HepG2 (cell line): ENCODE data around the gene CCDC142. TPM values are rescaled to one million over a fixed set of nuclear protein-coding genes. Genes with fewer than 3 reads are reported as not detected.

ENCODE experiments used
- ATAC-seq: fragments of 200-7000 bp; cut with Tn5 transposase; 3 replicates; pipeline ENCODE4 v1.9.1; 2020; ENCODE audit warnings: mild to moderate bottlenecking, moderate library complexity
- BruUV-seq: library from RNA; stranded (reverse); fragments of 400-500 nt; replicated peaks from 2 replicates; lab custom pipeline; 2021; lab: Mats Ljungman, UMichigan
- CTCF ChIA-PET: fragments of 300-600 bp; formaldehyde crosslinking; extraction: SDS; loops from one replicate; lab custom pipeline; 2021; ENCODE audit warnings: low total read pairs, inconsistent platforms, low intra/inter-chr PET ratio; lab: Yijun Ruan, JAX
- POLR2A ChIA-PET: fragments of 350-600 bp; sonication (Branson Sonifier 250); formaldehyde crosslinking; loops from one replicate; lab custom pipeline; 2020; ENCODE audit warnings: antibody characterized with exemption, inconsistent platforms; lab: Yijun Ruan, JAX
- DNase-seq: peaks from one replicate; pipeline ENCODE4 v3.0.0-alpha.2; 2015; ENCODE audit warnings: low spot score
- FAIRE-seq: peaks from 3 replicates; lab custom pipeline; 2011; peaks lifted over from hg19 to GRCh38; lab: Jason Lieb, UNC
- H2AFZ ChIP-seq: one replicate; pipeline ENCODE4 v1.6.1; 2011; ENCODE audit warnings: low read length, inconsistent platforms
- H3K27ac ChIP-seq: fragments of 300-600 bp; 3 replicates; pipeline ENCODE4 v1.8.0; 2011; ENCODE audit warnings: mixed run types, mild to moderate bottlenecking, mixed read lengths, low read length, inconsistent platforms; ENCODE audit not compliant: insufficient read depth; ENCODE audit errors: extremely low read length
- H3K27me3 ChIP-seq, 2 experiments: fragments of 200-600 bp in 1 of 2; 2 replicates in 1 of 2; 3 replicates in 1 of 2; pipeline versions ENCODE4 v1.6.0 to v1.8.0; 2011; ENCODE audit warnings: low read length in 2 of 2, mild to moderate bottlenecking in 2 of 2, moderate library complexity in 2 of 2, inconsistent platforms in 1 of 2; ENCODE audit not compliant: insufficient read depth in 2 of 2, control insufficient read depth in 1 of 2
- H3K36me3 ChIP-seq, 2 experiments: fragments of 200-600 bp in 1 of 2; replicated peaks in 1 of 2; 2 replicates in 1 of 2; 3 replicates in 1 of 2; pipeline versions ENCODE4 v1.5.1 to v1.8.0; 2011; ENCODE audit warnings: low read length in 2 of 2, inconsistent platforms in 1 of 2; ENCODE audit not compliant: insufficient read depth in 2 of 2, control insufficient read depth in 1 of 2
- H3K4me1 ChIP-seq: 2 replicates; pipeline ENCODE4 v1.5.1; 2012; ENCODE audit warnings: low read length, inconsistent platforms; ENCODE audit not compliant: insufficient read depth
- H3K4me2 ChIP-seq: 2 replicates; pipeline ENCODE4 v1.6.0; 2011; ENCODE audit warnings: low read depth, low read length, inconsistent platforms
- H3K4me3 ChIP-seq, 3 experiments: fragments of 200-600 bp in 1 of 3; sonication (generic), shearing (Covaris generic) in 1 of 3; replicated peaks in 1 of 3; 2 replicates each; pipeline ENCODE4 v1.5.1; 2011 to 2016; ENCODE audit warnings: low read length in 3 of 3, inconsistent platforms in 2 of 3, low read depth in 2 of 3, mild to moderate bottlenecking in 2 of 3, control low read depth in 1 of 3, mixed read lengths in 1 of 3; ENCODE audit not compliant: insufficient read depth in 1 of 3
- H3K79me2 ChIP-seq: one replicate; pipeline ENCODE4 v1.6.1; 2011; ENCODE audit warnings: low read length, inconsistent platforms; ENCODE audit not compliant: insufficient read depth
- H3K9ac ChIP-seq: 2 replicates; pipeline ENCODE4 v1.6.0; 2011; ENCODE audit warnings: mild to moderate bottlenecking, low read depth, low read length, inconsistent platforms; ENCODE audit not compliant: insufficient read depth
- H3K9me3 ChIP-seq: 2 replicates; pipeline ENCODE4 v1.5.1; 2012; ENCODE audit warnings: mild to moderate bottlenecking, low read length
- H4K20me1 ChIP-seq: 2 replicates; pipeline ENCODE4 v1.6.0; 2011; ENCODE audit warnings: inconsistent platforms, mild to moderate bottlenecking, low read length, moderate library complexity; ENCODE audit not compliant: insufficient read depth
- KAT7 ChIP-seq: IDR thresholded peaks from 2 replicates; pipeline ENCODE4 v1.6.1; 2018; ENCODE audit warnings: borderline replicate concordance, missing compliant biosample characterization
- POLR2G ChIP-seq: fragments of 200-400 bp; formaldehyde crosslinking; IDR thresholded peaks from 2 replicates; pipeline ENCODE4 v1.6.1; 2018; ENCODE audit warnings: mild to moderate bottlenecking, low read depth, low read length, moderate library complexity
- RBFOX2 ChIP-seq: fragments of 200-400 bp; formaldehyde crosslinking; IDR thresholded peaks from 2 replicates; pipeline ENCODE4 v1.6.1; 2017; ENCODE audit warnings: low read depth, mild to moderate bottlenecking, low read length
- RBM22 ChIP-seq: fragments of 200-400 bp; formaldehyde crosslinking; optimal IDR thresholded peaks from 2 replicates; pipeline ENCODE3; 2017; ENCODE audit warnings: mild to moderate bottlenecking, low read length, moderate library complexity
- WGBS: methylation state at CpG from one replicate; pipeline ENCODE4 v1.1.6; 2017; ENCODE audit warnings: low lambda C conversion rate; 5-methylcytosine and 5-hydroxymethylcytosine counted together
- in situ Hi-C: cut with HindIII; loops from 2 replicates; pipeline ENCODE4 v1.10.0; 2017; ENCODE audit warnings: low pct_unique_long_range_greater_than_20kb; ENCODE audit not compliant: extremely low pct_ligation_motif_present
- intact Hi-C: fragments of 100-400 bp; cut with micrococcal nuclease; formaldehyde crosslinking; loops from one replicate; pipeline ENCODE4 v1.10.0; 2022; ENCODE audit not compliant: unreplicated experiment
- polyA plus RNA-seq, 8 experiments: library from polyadenylated mRNA; depleted of rRNA in 3 of 8; stranded (reverse) in 7 of 8; unstranded in 1 of 8; fragments of >200 nt; fragmentation: Illumina TruSeq in 4 of 8; extraction: Trizol in 4 of 8; gene quantifications; 2 replicates each; pipeline versions ENCODE4 v1.2.1 to v1.2.3, GENCODE V29; 2011 to 2016; ENCODE audit warnings: low read depth in 4 of 8, missing spikeins in 1 of 8, mixed read lengths in 1 of 8; ENCODE audit not compliant: insufficient read depth in 1 of 8
- total RNA-seq, 5 experiments: library from RNA; depleted of rRNA; stranded (reverse); fragments of >200 nt; fragmentation: Illumina TruSeq; extraction: Trizol; gene quantifications; 2 replicates each; pipeline ENCODE4 v1.2.3, GENCODE V29; 2016; ENCODE audit warnings: low read depth in 1 of 5
- TF ChIP-seq, protein P1 (sequence below): sonication (generic); formaldehyde crosslinking; IDR thresholded peaks from 2 replicates; pipeline ENCODE4 v1.8.0; 2023; ENCODE audit warnings: mild to moderate bottlenecking, missing genetic modification reagents

CCDC142 gene
- total and polyA plus RNA-seq, 2 of the 13 experiments (the other 11 are each of a cell fraction or from before 2014, with no cell fraction given): 14.7 to 30.4 TPM

DNA sequence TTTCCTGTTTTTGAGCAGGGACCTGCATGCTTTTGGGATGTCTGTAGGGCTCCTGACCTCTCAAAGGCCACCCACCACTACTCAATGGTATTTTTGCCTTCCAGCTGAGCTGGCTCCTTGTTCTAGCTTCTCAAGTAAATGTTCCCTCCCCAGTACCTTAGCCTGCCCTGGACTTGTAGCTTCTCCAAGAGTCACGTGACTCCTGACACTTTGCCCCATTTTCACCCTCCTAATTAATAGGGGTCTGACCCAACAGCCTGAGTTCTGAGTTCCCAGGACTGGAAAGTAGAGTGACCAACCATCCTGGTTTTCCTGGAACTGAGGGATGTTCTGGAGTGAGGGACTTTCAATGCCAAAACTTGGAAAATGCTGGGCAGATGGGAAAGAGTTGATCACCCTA lies 12.6 kb upstream of the CCDC142 start:
- ChIA-PET POLR2A (interaction anchor here (0.9 to 16.5 kb wide), 4 partner anchors 11 to 37 kb away, joined by 3 to 795 read pairs (median 42); partner anchors contain the start of genes CCDC142, DQX1, MRPL53 and PCGF1), CTCF (no interaction called here)
- in situ Hi-C loops: no loop called here
- Histone ChIP-seq H3K9ac (no peak overlapping the region), H3K79me2 (peaks cover 3% of the 10 kb centered on the region), H3K4me2 (no peak overlapping the region), H3K27ac (peak overlapping the region; percentile 70), H3K4me1 (peaks cover 67% of the 10 kb centered on the region), H3K36me3 (peaks cover 26 to 39% of the 10 kb centered on the region in 2 experiments), H3K27me3 (no peaks in the 10 kb centered on the region), H3K9me3 (no peaks in the 10 kb centered on the region), H3K4me3 (no peak overlapping the region), H4K20me1 (no peaks in the 10 kb centered on the region), H2AFZ (no peak overlapping the region)
- TF ChIP-seq, protein P1, sequence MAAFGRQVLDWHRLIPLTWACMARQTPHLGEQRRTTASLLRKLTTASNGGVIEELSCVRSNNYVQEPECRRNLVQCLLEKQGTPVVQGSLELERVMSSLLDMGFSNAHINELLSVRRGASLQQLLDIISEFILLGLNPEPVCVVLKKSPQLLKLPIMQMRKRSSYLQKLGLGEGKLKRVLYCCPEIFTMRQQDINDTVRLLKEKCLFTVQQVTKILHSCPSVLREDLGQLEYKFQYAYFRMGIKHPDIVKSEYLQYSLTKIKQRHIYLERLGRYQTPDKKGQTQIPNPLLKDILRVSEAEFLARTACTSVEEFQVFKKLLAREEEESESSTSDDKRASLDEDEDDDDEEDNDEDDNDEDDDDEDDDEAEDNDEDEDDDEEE (CRISPR knock-in tag): no peak
- TF ChIP-seq RBFOX2: peak; percentile 39; the same call in 1 of the 2 replicates
- TF ChIP-seq RBM22: peak; percentile 2
- 96% methylated on average over 1 of the region's 1 CpG for WGBS
- no peak for ATAC-seq
- DNase-seq: no peak
- BruUV-seq: no TSS peak
- intact Hi-C loops: loop anchor here (10.0 kb wide), 1 partner anchor 1801 kb away; no protein-coding TSS in a partner anchor
- no peak for FAIRE-seq

DNA sequence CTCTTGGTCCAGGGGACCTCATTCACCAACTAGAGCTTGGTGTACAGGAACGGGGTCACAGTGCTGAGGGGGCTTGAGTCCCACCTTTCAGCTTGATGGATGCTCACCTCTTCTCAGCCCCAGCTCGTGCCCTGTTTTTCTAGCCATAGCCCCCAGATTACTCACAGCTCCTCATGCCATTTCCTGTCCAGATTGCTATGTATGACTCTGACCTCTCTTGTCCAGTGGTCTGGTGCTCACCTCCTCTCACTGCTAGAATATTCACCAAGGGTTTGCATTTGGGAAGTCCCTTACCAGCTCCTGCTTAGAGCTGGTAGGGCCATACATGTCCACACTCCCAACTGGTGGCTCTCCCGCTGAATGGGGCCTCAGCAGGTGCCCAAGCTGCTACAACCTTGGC lies 10.7 kb upstream of the CCDC142 start:
- Histone ChIP-seq H2AFZ (no peak overlapping the region), H3K79me2 (peaks cover 2% of the 10 kb centered on the region), H3K9me3 (no peaks in the 10 kb centered on the region), H3K27me3 (no peaks in the 10 kb centered on the region), H3K4me1 (peaks cover 72% of the 10 kb centered on the region), H3K36me3 (peaks cover 35 to 46% of the 10 kb centered on the region in 2 experiments)
- ChIA-PET POLR2A (interaction anchor here (0.9 to 3.1 kb wide), 6 partner anchors 8 to 35 kb away, joined by 3 to 23 read pairs (median 9); partner anchors contain the start of genes CCDC142, PCGF1, TTC31 and WBP1), CTCF (no interaction called here)
- ATAC-seq: no peak
- 100% methylated on average over 3 of the region's 3 CpGs for WGBS
- TF ChIP-seq KAT7 (CRISPR knock-in tag): no peak
- peak; percentile 20; the same call in 1 of the 2 replicates for TF ChIP-seq POLR2G
- TF ChIP-seq, all 625 proteins: peak for 1
- no peak for DNase-seq
- no peak overlapping the region for H3K9ac ChIP-seq
- no peak overlapping the region for H3K4me2 ChIP-seq
- no peak for FAIRE-seq
- no peak overlapping the region for H3K27ac ChIP-seq
- intact Hi-C loops: loop anchor here (10.0 kb wide), 1 partner anchor 1799 kb away; no protein-coding TSS in a partner anchor
- in situ Hi-C loops: no loop called here
- BruUV-seq: TSS peak; percentile 3
- no peak overlapping the region for H3K4me3 ChIP-seq
- no peaks in the 10 kb centered on the region for H4K20me1 ChIP-seq
